Endodermal cell (in vitro differentiated cells): ENCODE data around the gene G3BP2. TPM values are rescaled to one million over a fixed set of nuclear protein-coding genes. Genes with fewer than 3 reads are reported as not detected.

Source experiments
- DNase-seq: peaks from one replicate; pipeline ENCODE4 v3.0.0-alpha.2; 2017
- H3K27ac ChIP-seq: 2 replicates; pipeline ENCODE4 v1.5.1; 2013; ENCODE audit warnings: mild to moderate bottlenecking, low read depth, low read length, moderate library complexity
- H3K27me3 ChIP-seq: 2 replicates; pipeline ENCODE4 v1.6.1; 2013; ENCODE audit warnings: mild to moderate bottlenecking, low read length, moderate library complexity; ENCODE audit not compliant: insufficient read depth, control insufficient read depth, poor library complexity, severe bottlenecking
- H3K36me3 ChIP-seq: 2 replicates; pipeline ENCODE4 v1.7.0; 2013; ENCODE audit warnings: mild to moderate bottlenecking, low read length, moderate library complexity; ENCODE audit not compliant: control insufficient read depth, insufficient read depth
- H3K4me1 ChIP-seq: one replicate; pipeline ENCODE4 v1.7.0; 2013; ENCODE audit warnings: low read length; ENCODE audit not compliant: control insufficient read depth, insufficient read depth
- H3K4me3 ChIP-seq: 2 replicates; pipeline ENCODE4 v1.5.1; 2013; ENCODE audit warnings: mild to moderate bottlenecking, low read length, moderate library complexity
- H3K9ac ChIP-seq: 2 replicates; pipeline ENCODE4 v1.6.1; 2013; ENCODE audit warnings: mild to moderate bottlenecking, low read length, moderate library complexity; ENCODE audit not compliant: poor library complexity, severe bottlenecking; ENCODE audit errors: extremely low read depth
- H3K9me3 ChIP-seq: 2 replicates; pipeline ENCODE4 v1.6.1; 2013; ENCODE audit warnings: mild to moderate bottlenecking, low read length, moderate library complexity; ENCODE audit not compliant: control insufficient read depth
- H3K27ac Mint-ChIP-seq: 2 replicates; pipeline ENCODE4 v1.8.0; 2020; ENCODE audit warnings: mixed read lengths
- H3K27me3 Mint-ChIP-seq: 2 replicates; pipeline ENCODE4 v1.8.0; 2021; ENCODE audit warnings: mild to moderate bottlenecking, mixed read lengths; ENCODE audit not compliant: insufficient read depth
- H3K36me3 Mint-ChIP-seq: 2 replicates; pipeline ENCODE4 v1.8.0; 2020; ENCODE audit warnings: low read depth, mixed read lengths
- H3K4me1 Mint-ChIP-seq: 2 replicates; pipeline ENCODE4 v1.8.0; 2020; ENCODE audit warnings: mixed read lengths
- H3K4me3 Mint-ChIP-seq: 2 replicates; pipeline ENCODE4 v1.8.0; 2020; ENCODE audit warnings: mild to moderate bottlenecking, moderate library complexity, mixed read lengths
- H3K9me3 Mint-ChIP-seq: 2 replicates; pipeline ENCODE4 v1.8.0; 2020; ENCODE audit warnings: mild to moderate bottlenecking, mixed read lengths
- CTCF ChIP-seq: fragments of 200-600 bp; sonication (generic); conservative IDR thresholded peaks from 2 replicates; pipeline ENCODE4 v1.5.0; 2021; ENCODE audit warnings: antibody characterized with exemption, mild to moderate bottlenecking
- WGBS, 2 experiments: methylation state at CpG; one replicate each; pipeline versions ENCODE4 v1.1.5 to v1.1.7; 2013; ENCODE audit warnings: missing lambda C conversion rate in 2 of 2, mixed read lengths in 1 of 2; ENCODE audit not compliant: insufficient coverage in 1 of 2, insufficient read length in 1 of 2; 5-methylcytosine and 5-hydroxymethylcytosine counted together
- total RNA-seq, 2 donors: library from RNA; stranded (reverse); fragmentation: NEBNext Ultra II Directional in 1 of 2; extraction: Animal tissue kit (Norgen Biotek cat#: 25700) in 1 of 2; gene quantifications; 2 replicates in 1 of 2; 3 replicates in 1 of 2; pipeline ENCODE4 v1.2.1, GENCODE V29; 2021

G3BP2 gene
- total RNA-seq, 2 donors from 2014 or later, result 176 to 183 TPM

- Mint-ChIP-seq H3K4me3 (no peak overlapping the region), H3K27ac (no peak overlapping the region), H3K36me3 (peaks cover 5% of the 10 kb centered on the region), H3K27me3 (no peaks in the 10 kb centered on the region), H3K4me1 (peaks cover 4% of the 10 kb centered on the region), H3K9me3 (no peaks in the 10 kb centered on the region)
- H3K9me3 ChIP-seq, result no peaks in the 10 kb centered on the region
- TF ChIP-seq CTCF, result no peak
- peaks cover 5% of the 10 kb centered on the region for H3K36me3 ChIP-seq
- no peak for DNase-seq
- H3K27me3 ChIP-seq, result no peaks in the 10 kb centered on the region
- H3K4me3 ChIP-seq, result no peak overlapping the region
- no peak overlapping the region for H3K27ac ChIP-seq
- H3K4me1 ChIP-seq, result no peaks in the 10 kb centered on the region
- no peak overlapping the region for H3K9ac ChIP-seq
Measured at GRCh38 chr4:75678965-75679364, 5.8 kb upstream of the G3BP2 start.

GRCh38 chr4:75678473-75678872 lies 5.3 kb upstream of the G3BP2 start:
- no peaks in the 10 kb centered on the region for H3K4me1 ChIP-seq
- no peak overlapping the region for H3K27ac ChIP-seq
- H3K36me3 Mint-ChIP-seq, result peaks cover 5% of the 10 kb centered on the region
- DNase-seq, result no peak
- no peaks in the 10 kb centered on the region for H3K27me3 ChIP-seq
- peaks cover 7% of the 10 kb centered on the region for H3K4me1 Mint-ChIP-seq
- H3K36me3 ChIP-seq, result peaks cover 5% of the 10 kb centered on the region
- H3K9ac ChIP-seq, result no peak overlapping the region
- no peaks in the 10 kb centered on the region for H3K9me3 ChIP-seq
- H3K27me3 Mint-ChIP-seq, result no peaks in the 10 kb centered on the region
- no peak overlapping the region for H3K4me3 ChIP-seq
- no peak overlapping the region for H3K4me3 Mint-ChIP-seq
- TF ChIP-seq CTCF, result no peak
- H3K27ac Mint-ChIP-seq, result no peak overlapping the region
- no peaks in the 10 kb centered on the region for H3K9me3 Mint-ChIP-seq

- no peak overlapping the region for H3K9ac ChIP-seq
Measured at GRCh38 chr4:75675004-75675531, 1.9 kb upstream of the G3BP2 start.

More at GRCh38 chr4:75675004-75675531, 1.9 kb upstream of the G3BP2 start:
- Mint-ChIP-seq H3K27me3 (no peaks in the 10 kb centered on the region), H3K4me3 (no peak overlapping the region), H3K27ac (peak overlapping the region; percentile 53), H3K36me3 (no peaks in the 10 kb centered on the region), H3K4me1 (peaks cover 20% of the 10 kb centered on the region), H3K9me3 (no peaks in the 10 kb centered on the region)
- TF ChIP-seq CTCF, result no peak
- H3K27me3 ChIP-seq, result no peaks in the 10 kb centered on the region
- WGBS, 2 experiments, result 92% methylated on average over 6 to 11 of the region's 11 CpGs
- H3K4me3 ChIP-seq, result no peak overlapping the region
- no peaks in the 10 kb centered on the region for H3K4me1 ChIP-seq
- no peak overlapping the region for H3K27ac ChIP-seq
- H3K9me3 ChIP-seq, result no peaks in the 10 kb centered on the region
- peaks cover 5% of the 10 kb centered on the region for H3K36me3 ChIP-seq
- no peak for DNase-seq
